Endothelial cell of umbilical vein (primary cell): Measurements from ENCODE around the gene ALAD. TPM values are rescaled to one million over a fixed set of nuclear protein-coding genes. Genes with fewer than 3 reads are reported as not detected.

Experiments used
- BruUV-seq: library from RNA; stranded (reverse); fragments of 400-500 nt; replicated peaks from 2 replicates; lab custom pipeline; 2021; lab: Mats Ljungman, UMichigan
- CTCF ChIA-PET: fragments of 300-600, 350-600 bp; sonication (Branson Sonifier 250); formaldehyde crosslinking; loops from one replicate; lab custom pipeline; 2021; ENCODE audit warnings: antibody characterized with exemption, inconsistent platforms; lab: Charles Lee
- POLR2A ChIA-PET: fragments of 300-600, 350-600 bp; sonication (Branson Sonifier 250); formaldehyde crosslinking; loops from one replicate; lab custom pipeline; 2021; ENCODE audit warnings: antibody characterized with exemption, inconsistent platforms; lab: Charles Lee
- DNase-seq: peaks from one replicate; pipeline ENCODE4 v3.0.0-alpha.2; 2011; ENCODE audit warnings: low read depth, low spot score
- FAIRE-seq: peaks from 2 replicates; lab custom pipeline; 2011; peaks lifted over from hg19 to GRCh38; lab: Jason Lieb, UNC
- H2AFZ ChIP-seq: 2 replicates; pipeline ENCODE4 v1.6.0; 2012; ENCODE audit warnings: low read depth, low read length, control low read depth, inconsistent platforms
- H3K27ac ChIP-seq: 2 replicates; pipeline ENCODE4 v1.5.1; 2011; ENCODE audit warnings: low read depth, mild to moderate bottlenecking, control low read depth, low read length, moderate library complexity; ENCODE audit not compliant: insufficient read depth
- H3K27me3 ChIP-seq, 2 experiments: 2 replicates each; pipeline versions ENCODE4 v1.6.0 to v1.6.1; 2011; ENCODE audit warnings: low read length in 2 of 2, mixed read lengths in 1 of 2; ENCODE audit not compliant: control insufficient read depth in 2 of 2, insufficient read depth in 2 of 2
- H3K36me3 ChIP-seq, 2 experiments: 2 replicates in 1 of 2; 3 replicates in 1 of 2; pipeline ENCODE4 v1.5.1; 2011; ENCODE audit warnings: low read length in 2 of 2, mild to moderate bottlenecking in 1 of 2, moderate library complexity in 1 of 2; ENCODE audit not compliant: control insufficient read depth in 2 of 2, insufficient read depth in 2 of 2; ENCODE audit errors: extremely low read depth in 1 of 2
- H3K4me1 ChIP-seq: 3 replicates; pipeline ENCODE4 v1.5.1; 2011; ENCODE audit warnings: mild to moderate bottlenecking, low read length; ENCODE audit not compliant: control insufficient read depth, insufficient read depth; ENCODE audit errors: extremely low read depth
- H3K4me2 ChIP-seq: 2 replicates; pipeline ENCODE4 v1.6.1; 2011; ENCODE audit warnings: low read length, control low read depth, mixed read lengths; ENCODE audit not compliant: insufficient read depth
- H3K4me3 ChIP-seq, 3 experiments: fragments of 200-600 bp in 1 of 3; sonication (generic), shearing (Covaris generic) in 1 of 3; replicated peaks in 1 of 3; 2 replicates each; pipeline ENCODE4 v1.5.1; 2011 to 2016; ENCODE audit warnings: control low read depth in 3 of 3, low read length in 3 of 3, mild to moderate bottlenecking in 2 of 3, inconsistent platforms in 1 of 3, low read depth in 1 of 3, moderate library complexity in 1 of 3; ENCODE audit not compliant: insufficient read depth in 1 of 3
- H3K79me2 ChIP-seq: 2 replicates; pipeline ENCODE4 v1.6.0; 2012; ENCODE audit warnings: low read length, inconsistent platforms; ENCODE audit not compliant: control insufficient read depth, insufficient read depth
- H3K9ac ChIP-seq: replicated peaks from 2 replicates; pipeline ENCODE3; 2011; ENCODE audit warnings: low read length, control low read depth; ENCODE audit not compliant: insufficient read depth; ENCODE audit errors: extremely low read depth
- H3K9me1 ChIP-seq: replicated peaks from 3 replicates; pipeline ENCODE4 v1.6.0; 2011; ENCODE audit warnings: mild to moderate bottlenecking, low read length; ENCODE audit not compliant: control insufficient read depth, insufficient read depth; ENCODE audit errors: extremely low read depth
- H3K9me3 ChIP-seq: replicated peaks from 2 replicates; pipeline ENCODE4 v1.5.1; 2012; ENCODE audit warnings: low read length, inconsistent platforms; ENCODE audit not compliant: control insufficient read depth, insufficient read depth
- H4K20me1 ChIP-seq: replicated peaks from 2 replicates; pipeline ENCODE3; 2011; ENCODE audit warnings: mild to moderate bottlenecking, low read length; ENCODE audit not compliant: control insufficient read depth, insufficient read depth; ENCODE audit errors: extremely low read depth
- EZH2 ChIP-seq: IDR thresholded peaks from 2 replicates; pipeline ENCODE4 v1.6.1; 2012; ENCODE audit warnings: borderline replicate concordance, low read depth, mild to moderate bottlenecking, moderate library complexity, low read length, inconsistent platforms; ENCODE audit not compliant: severe bottlenecking
- FOS ChIP-seq: IDR thresholded peaks from 2 replicates; pipeline ENCODE4 v1.6.1; 2011; ENCODE audit warnings: mild to moderate bottlenecking, low read length, moderate library complexity, borderline replicate concordance; ENCODE audit not compliant: insufficient read depth
- GATA2 ChIP-seq: IDR thresholded peaks from 2 replicates; pipeline ENCODE4 v1.7.0; 2011; ENCODE audit warnings: low read depth, mild to moderate bottlenecking, moderate library complexity, mixed read lengths, low read length; ENCODE audit not compliant: insufficient read length, insufficient read depth
- JUN ChIP-seq: IDR thresholded peaks from 2 replicates; pipeline ENCODE4 v1.6.1; 2011; ENCODE audit warnings: borderline replicate concordance, low read depth; ENCODE audit not compliant: insufficient read length, insufficient read depth
- MYC ChIP-seq: IDR thresholded peaks from one replicate; pipeline ENCODE4 v1.6.1; 2011; ENCODE audit warnings: mild to moderate bottlenecking, low read depth, low read length
- POLR2A ChIP-seq: IDR thresholded peaks from 2 replicates; pipeline ENCODE4 v1.6.1; 2012; ENCODE audit warnings: low read depth, mild to moderate bottlenecking, control low read depth, low read length
- POLR2AphosphoS5 ChIP-seq: IDR thresholded peaks from 2 replicates; pipeline ENCODE4 v1.6.1; 2012; ENCODE audit warnings: low read depth, mild to moderate bottlenecking, control low read depth, low read length, moderate library complexity; ENCODE audit not compliant: insufficient read depth
- dilution Hi-C: fragments of 300-500 bp; cut with MboI; formaldehyde crosslinking; loops from one replicate; pipeline ENCODE4 v1.15.0; 2019; ENCODE audit warnings: low sequenced_read_pairs; ENCODE audit not compliant: extremely low pct_ligation_motif_present
- intact Hi-C: fragments of 100-400 bp; cut with micrococcal nuclease; formaldehyde crosslinking; loops from one replicate; pipeline ENCODE4 v1.10.0; 2022
- polyA plus RNA-seq, 4 experiments: library from polyadenylated mRNA; depleted of rRNA in 3 of 4; stranded (reverse) in 3 of 4; unstranded in 1 of 4; fragments of >200 nt; gene quantifications; 2 replicates each; pipeline versions ENCODE4 v1.2.1 to v1.2.3, GENCODE V29; 2011 to 2012; ENCODE audit warnings: missing spikeins in 1 of 4
- total RNA-seq: library from RNA; stranded (reverse); gene quantifications from 2 replicates; pipeline ENCODE4 v1.2.3, GENCODE V29; 2021
- TF ChIP-seq, protein P1 (sequence below): IDR thresholded peaks from 2 replicates; pipeline ENCODE4 v1.6.1; 2011; ENCODE audit not compliant: insufficient read depth, insufficient read length
- TF ChIP-seq, protein P2 (sequence below), 2 donors: IDR thresholded peaks; 1 replicate in 1 of 2; 2 replicates in 1 of 2; pipeline ENCODE4 v1.5.1; 2011; ENCODE audit warnings: low read length in 2 of 2, mild to moderate bottlenecking in 2 of 2, moderate library complexity in 2 of 2, control low read depth in 1 of 2, inconsistent platforms in 1 of 2, low read depth in 1 of 2; ENCODE audit not compliant: insufficient read depth in 1 of 2; ENCODE audit errors: extremely low read depth in 1 of 2

ALAD gene
- total and polyA plus RNA-seq, 2 donors (not counting 3 experiments of a cell fraction or from before 2014, with no cell fraction given) = 12.8 to 29.5 TPM

DNA sequence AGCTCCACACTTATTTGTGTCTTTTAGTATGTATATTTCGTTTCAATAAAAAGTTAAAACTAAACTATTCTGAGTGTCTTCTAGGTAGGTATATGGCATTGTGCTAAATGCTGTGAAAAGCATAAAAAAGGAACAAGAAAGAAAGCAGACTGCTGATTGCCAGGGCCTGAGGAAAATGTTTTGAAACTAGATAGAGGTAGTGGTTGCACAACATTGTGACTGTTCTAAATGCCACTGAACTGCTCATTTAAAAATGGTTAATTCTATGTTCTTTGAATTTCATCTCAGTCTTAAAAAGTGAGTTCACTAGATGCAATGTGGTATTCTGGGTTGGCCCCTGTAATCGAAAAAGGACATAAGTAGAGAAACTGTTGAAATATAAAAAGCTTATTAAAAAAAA, 2.6 kb upstream of the ALAD start:
- ChIA-PET POLR2A (no interaction called here), CTCF (interaction anchor here (1.2 to 3.3 kb wide), 4 partner anchors 43 to 254 kb away, joined by 4 to 50 read pairs (median 9); no protein-coding TSS in a partner anchor)
- Histone ChIP-seq H3K9me3 (no peaks in the 10 kb centered on the region), H3K4me3 (no peak overlapping the region), H3K9me1 (no peaks in the 10 kb centered on the region), H3K27ac (no peak overlapping the region), H3K9ac (no peak overlapping the region), H2AFZ (no peak overlapping the region), H3K79me2 (peaks cover 9% of the 10 kb centered on the region), H3K4me1 (peaks cover 7% of the 10 kb centered on the region), H3K27me3 (no peaks in the 10 kb centered on the region), H4K20me1 (no peaks in the 10 kb centered on the region), H3K4me2 (no peak overlapping the region), H3K36me3 (peaks cover 3 to 4% of the 10 kb centered on the region in 2 experiments)
- intact Hi-C loops (no loop called here), dilution Hi-C loops (no loop called here)
- DNase-seq (no peak), FAIRE-seq (no peak)
- TF ChIP-seq EZH2 (no peak), GATA2 (no peak), JUN (no peak), MYC (no peak), FOS (no peak), POLR2A (no peak), POLR2AphosphoS5 (no peak)
- TF ChIP-seq, protein P1, sequence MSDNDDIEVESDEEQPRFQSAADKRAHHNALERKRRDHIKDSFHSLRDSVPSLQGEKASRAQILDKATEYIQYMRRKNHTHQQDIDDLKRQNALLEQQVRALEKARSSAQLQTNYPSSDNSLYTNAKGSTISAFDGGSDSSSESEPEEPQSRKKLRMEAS = no peak
- TF ChIP-seq, protein P2, sequence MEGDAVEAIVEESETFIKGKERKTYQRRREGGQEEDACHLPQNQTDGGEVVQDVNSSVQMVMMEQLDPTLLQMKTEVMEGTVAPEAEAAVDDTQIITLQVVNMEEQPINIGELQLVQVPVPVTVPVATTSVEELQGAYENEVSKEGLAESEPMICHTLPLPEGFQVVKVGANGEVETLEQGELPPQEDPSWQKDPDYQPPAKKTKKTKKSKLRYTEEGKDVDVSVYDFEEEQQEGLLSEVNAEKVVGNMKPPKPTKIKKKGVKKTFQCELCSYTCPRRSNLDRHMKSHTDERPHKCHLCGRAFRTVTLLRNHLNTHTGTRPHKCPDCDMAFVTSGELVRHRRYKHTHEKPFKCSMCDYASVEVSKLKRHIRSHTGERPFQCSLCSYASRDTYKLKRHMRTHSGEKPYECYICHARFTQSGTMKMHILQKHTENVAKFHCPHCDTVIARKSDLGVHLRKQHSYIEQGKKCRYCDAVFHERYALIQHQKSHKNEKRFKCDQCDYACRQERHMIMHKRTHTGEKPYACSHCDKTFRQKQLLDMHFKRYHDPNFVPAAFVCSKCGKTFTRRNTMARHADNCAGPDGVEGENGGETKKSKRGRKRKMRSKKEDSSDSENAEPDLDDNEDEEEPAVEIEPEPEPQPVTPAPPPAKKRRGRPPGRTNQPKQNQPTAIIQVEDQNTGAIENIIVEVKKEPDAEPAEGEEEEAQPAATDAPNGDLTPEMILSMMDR (IDR thresholded peaks at IDR 0.05; ENCODE audit: extremely low read depth in 1 of 2, insufficient read depth in 1 of 2, low read depth in 1 of 2, low read length in 2 of 2) = no peak
- no TSS peak for BruUV-seq
